Naive thymus-derived CD8-positive, alpha-beta T cell (primary cell): Measurements from ENCODE around the gene VAPA. TPM values are rescaled to one million over a fixed set of nuclear protein-coding genes. Genes with fewer than 3 reads are reported as not detected.

Source experiments
- ATAC-seq, 2 donors: fragments of 150-1000 bp; cut with Tn5 transposase in 1 of 2; sonication (Bioruptor Pico), chemical (Tn5 transposase) in 1 of 2; 1 replicate in 1 of 2; 2 replicates in 1 of 2; pipeline ENCODE4 v1.10.0; 2021; ENCODE audit warnings: mild to moderate bottlenecking in 2 of 2, moderate library complexity in 2 of 2
- POLR2A ChIA-PET: fragments of 350-600 bp; sonication (Branson Sonifier 250); formaldehyde crosslinking; loops from one replicate; lab custom pipeline; 2021; ENCODE audit warnings: antibody characterized with exemption; lab: Charles Lee
- DNase-seq, 10 donors: peaks; one replicate each; pipeline versions ENCODE4 v3.0.0 to v3.0.0-alpha.2; 2020 to 2022
- H3K27ac Mint-ChIP-seq, 10 donors: one replicate each; pipeline ENCODE4 v1.8.0; 2020 to 2022; ENCODE audit warnings: mild to moderate bottlenecking in 10 of 10, mixed read lengths in 10 of 10, moderate library complexity in 4 of 10, inconsistent platforms in 1 of 10
- H3K27me3 Mint-ChIP-seq, 5 donors: one replicate each; pipeline ENCODE4 v1.8.0; 2021 to 2022; ENCODE audit warnings: mixed read lengths in 5 of 5
- H3K36me3 Mint-ChIP-seq, 3 donors: one replicate each; pipeline ENCODE4 v1.8.0; 2020 to 2022; ENCODE audit warnings: mixed read lengths in 3 of 3, mild to moderate bottlenecking in 2 of 3, inconsistent platforms in 1 of 3
- H3K4me1 Mint-ChIP-seq, 4 donors: one replicate each; pipeline ENCODE4 v1.8.0; 2021 to 2022; ENCODE audit warnings: mixed read lengths in 4 of 4
- H3K4me3 Mint-ChIP-seq, 10 donors: one replicate each; pipeline ENCODE4 v1.8.0; 2020 to 2022; ENCODE audit warnings: mild to moderate bottlenecking in 10 of 10, mixed read lengths in 10 of 10, moderate library complexity in 6 of 10, inconsistent platforms in 1 of 10
- H3K9me3 Mint-ChIP-seq, 9 donors: one replicate each; pipeline ENCODE4 v1.8.0; 2020 to 2022; ENCODE audit warnings: mixed read lengths in 9 of 9, mild to moderate bottlenecking in 3 of 9, inconsistent platforms in 1 of 9, moderate library complexity in 1 of 9
- polyA plus RNA-seq, 3 donors: library from polyadenylated mRNA; unstranded; fragments of 300-500 nt; fragmentation: Illumina TruSeq; gene quantifications; one replicate each; pipeline ENCODE4 v1.2.3, GENCODE V29; 2021
- total RNA-seq, 8 experiments: library from RNA in 2 of 8; stranded (reverse) in 2 of 8; gene quantifications; one replicate each; pipeline ENCODE4 v1.2.3 and lab custom pipeline; 2021 to 2026

VAPA gene, protein sequence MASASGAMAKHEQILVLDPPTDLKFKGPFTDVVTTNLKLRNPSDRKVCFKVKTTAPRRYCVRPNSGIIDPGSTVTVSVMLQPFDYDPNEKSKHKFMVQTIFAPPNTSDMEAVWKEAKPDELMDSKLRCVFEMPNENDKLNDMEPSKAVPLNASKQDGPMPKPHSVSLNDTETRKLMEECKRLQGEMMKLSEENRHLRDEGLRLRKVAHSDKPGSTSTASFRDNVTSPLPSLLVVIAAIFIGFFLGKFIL
- total RNA-seq, result 100 to 1,000 TPM; 119 to 121 TPM
- polyA plus RNA-seq, result 100 to 1,000 TPM; 187 to 214 (median 199) TPM
- 120 to 232 (median 157) reads per million in 6 experiments for total RNA-seq (lab: John Stamatoyannopoulos, UW)

DNA sequence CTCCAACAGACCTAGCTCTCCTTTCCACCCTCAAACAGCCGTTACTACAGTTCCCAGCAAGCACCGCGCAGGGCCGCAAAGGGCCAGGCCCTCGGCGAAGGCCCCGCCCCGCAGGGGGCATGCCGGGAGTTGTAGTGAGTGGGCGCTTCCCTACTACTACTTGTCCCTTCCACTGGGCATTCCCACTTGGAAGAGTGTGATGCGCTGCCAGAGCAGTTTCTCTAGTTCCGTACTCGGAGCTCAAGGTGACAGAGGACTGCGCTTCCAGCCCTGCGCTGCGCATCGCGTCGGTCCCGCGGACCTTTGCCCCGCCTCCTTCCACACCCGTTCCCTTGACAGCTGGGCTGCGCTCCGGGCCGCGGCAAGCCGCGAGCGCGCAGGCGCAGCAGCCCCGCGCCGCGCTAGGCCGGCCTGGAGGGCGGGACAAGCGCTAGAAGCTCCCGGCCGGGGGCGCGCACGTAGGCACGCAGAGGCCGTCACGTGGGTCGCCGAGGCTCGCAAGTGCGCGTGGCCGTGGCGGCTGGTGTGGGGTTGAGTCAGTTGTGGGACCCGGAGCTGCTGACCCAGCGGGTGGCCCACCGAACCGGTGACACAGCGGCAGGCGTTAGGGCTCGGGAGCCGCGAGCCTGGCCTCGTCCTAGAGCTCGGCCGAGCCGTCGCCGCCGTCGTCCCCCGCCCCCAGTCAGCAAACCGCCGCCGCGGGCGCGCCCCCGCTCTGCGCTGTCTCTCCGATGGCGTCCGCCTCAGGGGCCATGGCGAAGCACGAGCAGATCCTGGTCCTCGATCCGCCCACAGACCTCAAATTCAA lies at the start of gene VAPA:
Gene VAPA, plus strand, starts transcription at position 491 of the 808 bp plus-strand sequence. Its CDS starts 241 bp downstream, at position 732.
- peaks cover 13 to 29% (median 27%) of the 10 kb centered on the region in 4 donors for H3K4me1 Mint-ChIP-seq
- no peaks in the 10 kb centered on the region for H3K9me3 Mint-ChIP-seq
- no peaks in the 10 kb centered on the region for H3K36me3 Mint-ChIP-seq
- peak within 1 kb of the TSS; percentile 86 to 98 (median 96) for H3K27ac Mint-ChIP-seq
- H3K4me3 Mint-ChIP-seq, result peak within 1 kb of the TSS; percentile 85 to 95 (median 92)
- H3K27me3 Mint-ChIP-seq, result peaks cover 0 to 2% (median 0%) of the 10 kb centered on the region in 5 donors
- ATAC-seq, result peak; percentile 81 to 82
- POLR2A ChIA-PET, result interaction anchor here (0.6 to 2.7 kb wide), 13 partner anchors 9 to 1937 kb away, joined by 3 to 19 read pairs (median 7); partner anchors contain the start of genes ANKRD12, NAPG, RAB12 and RALBP1
- DNase-seq, result peak; percentile 88 to 97 (median 92)

DNA sequence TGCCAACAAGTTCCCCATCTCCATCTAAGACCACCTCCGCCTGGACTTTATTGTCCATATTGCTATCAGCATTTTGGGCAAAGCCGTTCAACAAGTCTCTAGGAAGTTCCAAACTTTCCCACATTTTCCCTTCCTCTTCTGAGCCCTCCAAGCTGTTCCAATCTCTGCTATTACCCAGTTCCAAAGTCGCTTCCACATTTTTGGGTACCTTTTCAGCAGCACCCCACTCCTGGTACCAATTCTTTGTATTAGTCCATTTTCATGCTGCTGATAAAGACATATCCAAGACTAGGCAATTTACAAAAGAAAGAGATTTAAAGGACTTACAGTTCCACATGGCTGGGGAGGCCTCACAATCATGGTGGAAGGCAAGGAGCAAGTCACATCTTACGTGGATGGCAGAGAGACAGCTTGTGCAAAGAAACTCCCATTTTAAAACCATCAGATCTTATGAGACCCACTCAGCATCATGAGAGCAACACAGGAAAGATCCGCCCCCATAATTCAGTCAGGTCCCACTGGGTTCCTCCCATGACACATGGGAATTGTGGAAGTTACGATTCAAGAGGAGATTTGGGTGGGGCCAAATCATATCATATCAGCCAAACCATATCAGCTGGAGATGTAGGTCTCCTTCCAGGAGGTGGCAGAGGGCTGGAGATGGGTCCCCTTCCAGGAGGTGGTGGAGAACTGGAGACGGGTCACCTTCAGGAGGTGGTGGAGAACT lies 47.9 kb upstream of the VAPA start:
- no peak overlapping the region for H3K4me3 Mint-ChIP-seq
- peaks cover 0 to 3% (median 1%) of the 10 kb centered on the region in 4 donors for H3K4me1 Mint-ChIP-seq
- H3K27me3 Mint-ChIP-seq, result peaks cover 2 to 20% (median 7%) of the 10 kb centered on the region in 5 donors
- H3K9me3 Mint-ChIP-seq, result peaks cover 4 to 28% (median 18%) of the 10 kb centered on the region in 9 donors
- no peak for ATAC-seq
- H3K27ac Mint-ChIP-seq, result no peak overlapping the region
- POLR2A ChIA-PET, result no interaction called here
- DNase-seq, result no peak
- H3K36me3 Mint-ChIP-seq, result peaks cover 0 to 12% (median 9%) of the 10 kb centered on the region in 3 donors

DNA sequence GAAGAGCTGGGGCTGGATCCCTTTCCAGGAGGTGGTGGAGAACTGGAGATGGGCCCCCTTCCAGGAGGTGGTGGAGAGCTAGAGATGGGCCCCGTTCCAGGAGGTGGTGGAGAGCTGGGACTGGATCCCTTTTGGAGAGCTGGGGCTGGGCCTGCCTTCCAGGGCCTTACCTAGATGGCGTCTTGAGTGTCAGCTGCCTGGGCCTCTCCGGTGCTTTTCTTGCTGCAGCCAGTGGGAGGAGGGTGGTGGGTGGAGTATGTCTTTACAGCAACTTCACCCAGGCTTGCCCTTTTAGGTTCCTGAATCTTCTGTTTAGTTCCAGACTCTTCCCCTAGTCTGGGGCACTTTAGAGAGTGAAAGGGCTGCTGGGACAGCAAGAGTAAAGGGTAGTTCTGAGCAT lies 47.2 kb upstream of the VAPA start:
- no peak for ATAC-seq
- peaks cover 0 to 12% (median 9%) of the 10 kb centered on the region in 3 donors for H3K36me3 Mint-ChIP-seq
- no peak overlapping the region for H3K27ac Mint-ChIP-seq
- H3K4me1 Mint-ChIP-seq, result peaks cover 0 to 3% (median 1%) of the 10 kb centered on the region in 4 donors
- H3K9me3 Mint-ChIP-seq, result peaks cover 4 to 28% (median 18%) of the 10 kb centered on the region in 9 donors
- peaks cover 4 to 24% (median 12%) of the 10 kb centered on the region in 5 donors for H3K27me3 Mint-ChIP-seq
- no peak overlapping the region for H3K4me3 Mint-ChIP-seq
- POLR2A ChIA-PET, result no interaction called here
- no peak for DNase-seq

DNA sequence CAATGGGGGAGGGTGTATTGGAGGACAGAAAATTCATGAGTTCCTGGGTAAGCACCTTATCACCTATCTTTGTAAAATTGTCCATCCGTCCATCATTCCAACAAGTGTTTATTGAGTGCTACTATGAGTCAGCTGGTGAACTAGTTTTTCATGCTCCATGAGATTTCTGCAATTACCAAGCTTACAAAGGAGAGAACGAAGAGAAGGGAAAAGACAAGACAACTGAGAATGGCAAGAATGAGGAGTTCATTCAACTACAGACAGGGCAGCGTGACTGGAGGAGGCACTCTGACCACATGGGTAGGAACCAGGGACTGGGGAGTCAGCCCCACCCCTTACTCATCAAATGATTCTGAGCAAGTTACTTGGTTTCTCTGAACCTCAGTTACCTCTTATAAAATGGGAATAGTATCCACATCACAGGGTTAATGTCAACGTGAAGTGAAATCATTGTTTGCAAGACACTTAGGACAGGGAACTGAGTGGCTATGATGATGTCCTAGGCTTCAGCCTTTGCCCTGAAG lies 46.7 kb upstream of the VAPA start:
- ATAC-seq (no peak), DNase-seq (no peak)
- peaks cover 4 to 28% (median 18%) of the 10 kb centered on the region in 9 donors for H3K9me3 Mint-ChIP-seq
- H3K27ac Mint-ChIP-seq, result no peak overlapping the region
- POLR2A ChIA-PET, result no interaction called here
- H3K36me3 Mint-ChIP-seq, result peaks cover 0 to 12% (median 9%) of the 10 kb centered on the region in 3 donors
- H3K4me1 Mint-ChIP-seq, result peaks cover 0 to 3% (median 1%) of the 10 kb centered on the region in 4 donors
- H3K27me3 Mint-ChIP-seq, result peaks cover 4 to 24% (median 12%) of the 10 kb centered on the region in 5 donors
- no peak overlapping the region for H3K4me3 Mint-ChIP-seq

DNA sequence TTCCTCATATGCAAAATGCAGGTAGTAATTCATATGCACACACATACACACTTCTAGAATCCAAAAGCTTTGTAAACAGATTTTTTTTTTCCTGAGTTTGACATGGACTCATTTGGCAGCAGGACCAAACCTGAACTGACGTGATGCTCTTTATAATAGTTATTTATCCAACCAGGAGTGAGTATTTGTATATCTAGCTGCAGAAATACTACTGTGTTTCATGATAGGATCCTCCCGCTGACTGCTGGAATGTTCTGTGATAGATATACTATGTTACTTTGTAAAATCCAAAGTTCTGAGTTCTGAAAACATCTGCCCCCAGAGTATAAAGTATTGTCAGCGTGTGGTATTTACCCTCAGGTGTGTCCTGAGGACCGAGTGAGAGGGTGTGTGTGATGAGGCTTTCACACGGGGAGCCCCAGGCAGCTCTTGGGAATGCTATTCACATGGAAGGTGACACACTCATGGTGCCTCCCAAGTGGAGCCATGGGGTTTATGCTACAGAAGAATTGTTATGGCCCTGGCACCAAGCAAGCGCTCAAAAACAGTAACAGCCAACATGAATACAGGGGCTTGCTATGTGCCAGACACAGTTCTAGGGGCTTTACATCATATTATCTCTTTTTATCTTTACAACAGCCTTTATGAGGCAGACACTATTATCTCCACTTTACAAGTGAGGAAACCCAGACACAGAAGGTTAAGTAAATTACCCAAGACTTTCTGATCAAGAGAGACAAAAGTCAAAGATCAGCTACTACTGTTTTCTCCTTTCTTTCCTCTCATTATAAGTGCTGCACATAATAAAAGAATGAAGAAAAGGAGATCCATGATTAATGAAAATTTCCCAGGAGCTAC lies 44.7 kb upstream of the VAPA start:
- peaks cover 4 to 24% (median 15%) of the 10 kb centered on the region in 5 donors for H3K27me3 Mint-ChIP-seq
- H3K4me3 Mint-ChIP-seq, result no peak overlapping the region
- DNase-seq (no peak), ATAC-seq (no peak)
- H3K4me1 Mint-ChIP-seq, result peaks cover 0 to 3% (median 1%) of the 10 kb centered on the region in 4 donors
- H3K27ac Mint-ChIP-seq, result no peak overlapping the region
- POLR2A ChIA-PET, result no interaction called here
- H3K36me3 Mint-ChIP-seq, result peaks cover 0 to 12% (median 9%) of the 10 kb centered on the region in 3 donors
- H3K9me3 Mint-ChIP-seq, result peaks cover 4 to 28% (median 18%) of the 10 kb centered on the region in 9 donors

DNA sequence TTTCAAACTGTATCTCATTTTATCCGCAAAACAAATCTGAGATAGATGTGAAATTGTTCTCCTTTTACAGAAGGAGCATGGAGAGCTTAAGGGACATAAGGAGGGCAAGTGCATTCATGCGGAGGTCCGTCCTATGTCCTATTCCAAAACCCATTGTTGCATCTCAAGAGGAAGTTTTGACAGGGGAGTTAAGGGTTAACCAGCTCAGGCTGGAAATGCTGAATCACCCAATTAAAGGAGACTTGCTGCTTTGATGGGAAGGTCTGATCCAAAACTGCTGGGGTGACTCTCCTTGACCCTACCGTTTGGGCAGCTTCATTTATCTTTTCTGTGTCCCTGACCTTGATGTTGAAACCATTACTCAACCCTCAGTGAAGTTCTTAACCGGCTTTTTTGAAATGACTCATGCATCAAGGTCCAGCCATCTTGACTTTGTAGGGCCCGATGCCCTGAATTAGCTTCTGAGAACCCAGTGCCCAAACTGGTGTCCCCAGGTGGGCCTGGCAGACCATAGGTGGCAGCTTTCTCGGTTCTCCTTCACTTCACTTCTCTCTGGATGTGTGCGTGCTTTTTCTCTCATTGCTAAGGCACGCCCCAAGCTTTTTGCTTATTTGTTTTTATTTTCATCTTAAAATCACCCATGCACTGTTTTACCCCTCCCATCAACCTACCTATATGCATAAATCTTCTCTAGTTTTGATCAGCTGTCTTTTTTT lies 43.9 kb upstream of the VAPA start:
- Mint-ChIP-seq H3K27me3 (peaks cover 4 to 24% (median 15%) of the 10 kb centered on the region in 5 donors), H3K9me3 (peaks cover 4 to 28% (median 18%) of the 10 kb centered on the region in 9 donors), H3K27ac (no peak overlapping the region), H3K4me3 (no peak overlapping the region), H3K4me1 (peaks cover 0 to 3% (median 1%) of the 10 kb centered on the region in 4 donors), H3K36me3 (peaks cover 0 to 12% (median 9%) of the 10 kb centered on the region in 3 donors)
- DNase-seq (no peak), ATAC-seq (no peak)
- POLR2A ChIA-PET, result interaction anchor here (0.6 kb wide), 1 partner anchor 17 kb away, joined by 3 read pairs; no protein-coding TSS in a partner anchor

DNA sequence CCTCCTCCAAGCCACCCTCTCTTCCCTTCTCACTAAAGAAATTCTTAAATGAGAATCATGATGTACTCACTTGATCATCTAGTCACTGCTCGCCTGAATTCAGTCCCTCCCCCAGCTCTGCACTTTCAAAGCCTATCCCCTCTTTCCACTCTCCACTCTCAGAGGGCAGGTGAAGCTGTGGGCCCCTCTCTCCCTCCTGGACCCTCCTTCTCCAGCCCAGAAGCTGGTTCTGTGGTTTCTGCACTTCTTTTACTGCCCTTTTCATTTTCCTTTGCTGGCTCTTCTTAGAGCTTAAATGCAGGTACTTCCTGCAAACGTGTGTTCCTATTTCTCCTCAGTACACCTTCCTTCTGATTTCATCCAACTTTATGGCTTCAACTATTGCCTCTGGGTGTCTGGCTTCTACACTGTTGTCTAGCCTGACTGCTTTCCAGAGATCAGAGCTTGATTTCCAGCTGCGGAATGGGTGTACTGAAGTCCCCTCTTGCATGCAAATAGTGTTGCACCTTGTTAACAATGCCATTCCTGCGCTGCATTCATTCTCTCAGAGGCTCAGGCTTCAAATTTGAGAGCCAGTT lies 43.3 kb upstream of the VAPA start:
- Mint-ChIP-seq H3K27me3 (peaks cover 4 to 25% (median 17%) of the 10 kb centered on the region in 5 donors), H3K4me3 (no peak overlapping the region), H3K27ac (peak overlapping the region in 1 of 10 donors; percentile 0), H3K9me3 (peaks cover 4 to 21% (median 14%) of the 10 kb centered on the region in 9 donors), H3K36me3 (peaks cover 0 to 8% (median 8%) of the 10 kb centered on the region in 3 donors), H3K4me1 (peaks cover 0 to 3% (median 1%) of the 10 kb centered on the region in 4 donors)
- DNase-seq (no peak), ATAC-seq (no peak)
- POLR2A ChIA-PET, result interaction anchor here (0.6 kb wide), 1 partner anchor 16 kb away, joined by 3 read pairs; no protein-coding TSS in a partner anchor

DNA sequence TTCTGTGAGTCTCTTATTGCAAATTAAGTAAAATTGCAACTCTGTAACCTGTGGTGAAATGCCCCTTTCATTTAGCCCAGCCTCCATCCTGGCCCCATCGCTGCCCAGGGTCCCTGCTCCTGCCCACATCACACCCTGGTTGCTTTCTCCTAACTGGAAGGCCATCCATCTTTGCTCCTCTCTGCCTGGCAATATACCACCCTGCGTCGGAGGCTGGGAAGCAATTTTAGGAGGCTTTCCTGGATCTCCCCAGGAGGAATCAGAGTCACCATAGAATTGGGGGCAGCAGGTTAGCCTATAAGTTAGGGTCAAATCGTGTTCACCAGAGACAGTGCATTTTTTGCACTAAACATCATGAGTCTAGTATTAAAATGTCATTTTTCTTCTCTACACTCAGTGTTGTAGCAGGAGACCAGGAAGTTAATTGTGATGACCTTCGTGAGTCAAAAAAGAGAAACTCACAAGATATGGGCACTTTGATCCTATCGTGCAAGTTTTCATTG lies 42.5 kb upstream of the VAPA start:
- Mint-ChIP-seq H3K27me3 (peaks cover 4 to 18% (median 17%) of the 10 kb centered on the region in 5 donors), H3K4me3 (no peak overlapping the region), H3K27ac (no peak overlapping the region), H3K36me3 (peaks cover 0 to under 1% (median under 1%) of the 10 kb centered on the region in 3 donors), H3K9me3 (peaks cover 0 to 14% (median 6%) of the 10 kb centered on the region in 9 donors), H3K4me1 (peaks cover 0 to 3% (median 1%) of the 10 kb centered on the region in 4 donors)
- POLR2A ChIA-PET, result no interaction called here
- no peak for ATAC-seq
- DNase-seq, result no peak

DNA sequence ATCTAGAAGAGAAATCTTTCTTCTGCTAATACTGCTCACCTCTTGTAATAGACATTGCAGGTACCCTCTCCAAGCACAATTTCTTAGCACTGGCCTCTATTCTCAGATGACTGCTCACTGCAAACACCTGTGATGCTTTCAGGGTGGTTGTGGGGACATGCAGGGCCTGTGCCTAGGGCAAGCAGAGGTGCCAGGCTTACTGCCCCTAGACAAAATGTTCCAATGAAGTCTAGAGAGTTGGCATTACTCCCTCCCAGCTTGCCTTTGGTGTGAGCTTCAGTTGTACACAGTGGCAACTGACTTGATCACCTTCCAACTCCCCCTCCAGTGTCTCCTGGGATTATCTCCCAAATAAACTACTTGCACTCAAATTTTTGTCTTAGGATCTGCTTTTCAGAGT lies 41.0 kb upstream of the VAPA start:
- Mint-ChIP-seq H3K36me3 (no peaks in the 10 kb centered on the region), H3K4me3 (no peak overlapping the region), H3K27me3 (peaks cover 4 to 21% (median 17%) of the 10 kb centered on the region in 5 donors), H3K9me3 (peaks cover 0 to 4% (median 0%) of the 10 kb centered on the region in 9 donors), H3K27ac (no peak overlapping the region), H3K4me1 (peaks cover 0 to 3% (median 1%) of the 10 kb centered on the region in 4 donors)
- DNase-seq (no peak), ATAC-seq (no peak)
- POLR2A ChIA-PET, result no interaction called here

DNA sequence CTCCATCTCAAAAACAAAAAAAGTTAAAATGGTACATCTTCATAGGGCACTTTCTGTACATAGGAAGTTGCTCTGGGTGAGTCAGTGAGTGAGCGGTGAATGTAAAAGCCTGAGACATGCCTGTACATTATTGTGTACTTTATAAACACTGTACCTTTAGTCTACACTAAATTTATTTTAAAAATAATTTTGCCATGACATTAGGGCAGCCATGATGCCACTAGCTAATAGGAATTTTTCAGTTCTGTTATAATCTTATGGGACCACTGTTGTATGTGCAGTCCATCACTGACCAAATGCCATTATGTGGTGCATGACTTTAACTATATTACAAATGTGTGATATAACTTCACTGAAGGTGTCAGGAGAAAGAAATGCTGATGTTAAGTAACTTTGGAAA lies 39.1 kb upstream of the VAPA start:
- POLR2A ChIA-PET, result interaction anchor here (0.7 kb wide), 1 partner anchor 12 kb away, joined by 3 read pairs; no protein-coding TSS in a partner anchor
- no peak for ATAC-seq
- Mint-ChIP-seq H3K9me3 (no peaks in the 10 kb centered on the region), H3K4me1 (peaks cover 0 to 2% (median 0%) of the 10 kb centered on the region in 4 donors), H3K4me3 (no peak overlapping the region), H3K27ac (no peak overlapping the region), H3K27me3 (peaks cover 2 to 18% (median 17%) of the 10 kb centered on the region in 5 donors), H3K36me3 (no peaks in the 10 kb centered on the region)
- no peak for DNase-seq
